Measurements from ENCODE around the gene CD4. TPM values are rescaled to one million over a fixed set of nuclear protein-coding genes. Genes with fewer than 3 reads are reported as not detected.

The CD4 gene
- total RNA-seq, 4 donors from 2014 or later: 1.8 to 12.9 (median 3.8) TPM

DNA sequence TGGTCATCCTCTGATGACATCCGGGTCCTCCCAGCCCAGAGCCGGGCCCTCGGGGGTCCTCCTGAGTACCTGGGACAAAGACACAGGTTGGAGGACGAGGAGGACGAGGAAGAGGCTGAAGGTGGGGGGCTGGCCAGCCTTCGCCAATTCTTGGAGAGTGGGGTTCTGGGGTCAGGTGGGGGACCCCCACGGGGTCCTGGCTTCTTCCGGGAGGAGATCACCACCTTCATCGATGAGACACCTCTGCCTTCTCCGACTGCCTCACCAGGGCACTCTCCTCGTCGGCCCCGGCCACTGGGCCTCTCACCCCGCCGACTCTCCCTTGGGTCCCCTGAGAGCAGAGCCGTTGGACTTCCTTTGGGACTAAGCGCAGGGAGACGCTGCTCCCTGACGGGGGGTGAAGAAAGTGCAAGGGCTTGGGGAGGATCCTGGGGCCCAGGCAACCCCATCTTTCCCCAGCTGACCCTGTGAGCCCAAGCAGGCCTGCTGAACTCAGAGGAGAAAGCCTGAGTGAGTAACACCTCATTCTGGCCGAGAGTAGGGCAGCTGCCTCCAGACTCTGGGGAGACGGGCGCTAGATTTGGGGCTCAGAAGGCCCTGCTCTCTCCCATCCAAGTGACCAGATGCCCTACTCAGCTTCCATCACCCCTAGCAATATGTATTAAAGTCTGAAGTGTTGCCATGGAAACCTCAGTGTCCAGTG lies 37.6 kb downstream of the CD4 start:
- Histone ChIP-seq H3K27me3 (peaks cover 30 to 72% (median 52%) of the 10 kb centered on the region in 3 donors), H3K36me3 (no peaks in the 10 kb centered on the region), H3K9me3 (no peaks in the 10 kb centered on the region), H3K4me3 (no peak overlapping the region), H3K27ac (peak overlapping the region; percentile 37 to 45 (median 38)), H3K4me1 (peaks cover 3 to 11% of the 10 kb centered on the region in 2 donors)
- intact Hi-C loops (cut with DNase I; ENCODE audit: low total_unique reads) (loop anchor here (2.0 to 5.0 kb wide), 3 partner anchors 48 to 90 kb away; partner anchors contain the start of gene MLF2), in situ Hi-C loops (cut with MboI; ENCODE audit: low sequenced_read_pairs in 4 of 4) (no loop called here)
- DNase-seq (no peak), ATAC-seq (no peak)
- no peak for TF ChIP-seq POLR2A (IDR thresholded peaks at IDR 0.05)

DNA sequence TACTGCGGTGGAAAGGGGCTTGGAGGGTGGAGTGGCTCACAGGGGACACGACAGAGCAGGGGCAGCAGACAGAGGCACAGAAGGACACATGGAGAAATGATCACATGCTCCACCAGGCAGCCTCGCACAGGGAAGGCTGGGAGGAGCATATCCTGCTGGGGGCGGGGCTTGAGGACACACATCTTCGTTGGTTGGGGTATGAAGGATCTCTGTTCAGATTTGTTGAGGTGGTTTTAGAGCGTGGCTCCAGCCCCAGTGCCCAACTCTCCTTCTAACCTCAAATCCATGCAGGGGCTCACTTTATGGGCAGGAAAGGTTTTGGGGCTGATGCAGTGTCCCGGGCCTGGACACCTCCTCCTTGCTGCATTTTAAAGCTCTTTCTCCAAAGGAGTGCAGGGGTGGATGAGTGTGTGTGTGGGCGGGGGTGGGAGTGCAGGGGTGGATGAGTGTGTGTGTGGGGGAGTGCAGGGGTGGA lies 38.1 kb downstream of the CD4 start:
- H3K9me3 ChIP-seq: no peaks in the 10 kb centered on the region
- TF ChIP-seq, protein P1, sequence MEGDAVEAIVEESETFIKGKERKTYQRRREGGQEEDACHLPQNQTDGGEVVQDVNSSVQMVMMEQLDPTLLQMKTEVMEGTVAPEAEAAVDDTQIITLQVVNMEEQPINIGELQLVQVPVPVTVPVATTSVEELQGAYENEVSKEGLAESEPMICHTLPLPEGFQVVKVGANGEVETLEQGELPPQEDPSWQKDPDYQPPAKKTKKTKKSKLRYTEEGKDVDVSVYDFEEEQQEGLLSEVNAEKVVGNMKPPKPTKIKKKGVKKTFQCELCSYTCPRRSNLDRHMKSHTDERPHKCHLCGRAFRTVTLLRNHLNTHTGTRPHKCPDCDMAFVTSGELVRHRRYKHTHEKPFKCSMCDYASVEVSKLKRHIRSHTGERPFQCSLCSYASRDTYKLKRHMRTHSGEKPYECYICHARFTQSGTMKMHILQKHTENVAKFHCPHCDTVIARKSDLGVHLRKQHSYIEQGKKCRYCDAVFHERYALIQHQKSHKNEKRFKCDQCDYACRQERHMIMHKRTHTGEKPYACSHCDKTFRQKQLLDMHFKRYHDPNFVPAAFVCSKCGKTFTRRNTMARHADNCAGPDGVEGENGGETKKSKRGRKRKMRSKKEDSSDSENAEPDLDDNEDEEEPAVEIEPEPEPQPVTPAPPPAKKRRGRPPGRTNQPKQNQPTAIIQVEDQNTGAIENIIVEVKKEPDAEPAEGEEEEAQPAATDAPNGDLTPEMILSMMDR (IDR thresholded peaks at IDR 0.05 in 4 of 5, conservative IDR thresholded peaks at IDR 0.05 in 1 of 5): no peak
- no peak for TF ChIP-seq POLR2A (IDR thresholded peaks at IDR 0.05)
- intact Hi-C loops (cut with DNase I; ENCODE audit: low total_unique reads): loop anchor here (2.0 to 5.0 kb wide), 3 partner anchors 49 to 90 kb away; partner anchors contain the start of gene MLF2
- peak; percentile 50 to 67 for DNase-seq
- peak overlapping the region; percentile 37 to 45 (median 38) for H3K27ac ChIP-seq
- no peaks in the 10 kb centered on the region for H3K36me3 ChIP-seq
- H3K4me1 ChIP-seq: peaks cover 3 to 11% of the 10 kb centered on the region in 2 donors
- peaks cover 26 to 66% (median 46%) of the 10 kb centered on the region in 3 donors for H3K27me3 ChIP-seq
- no peak overlapping the region for H3K4me3 ChIP-seq
- peak; percentile 47 to 54 for ATAC-seq
- in situ Hi-C loops (cut with MboI; ENCODE audit: low sequenced_read_pairs in 4 of 4): no loop called here

DNA sequence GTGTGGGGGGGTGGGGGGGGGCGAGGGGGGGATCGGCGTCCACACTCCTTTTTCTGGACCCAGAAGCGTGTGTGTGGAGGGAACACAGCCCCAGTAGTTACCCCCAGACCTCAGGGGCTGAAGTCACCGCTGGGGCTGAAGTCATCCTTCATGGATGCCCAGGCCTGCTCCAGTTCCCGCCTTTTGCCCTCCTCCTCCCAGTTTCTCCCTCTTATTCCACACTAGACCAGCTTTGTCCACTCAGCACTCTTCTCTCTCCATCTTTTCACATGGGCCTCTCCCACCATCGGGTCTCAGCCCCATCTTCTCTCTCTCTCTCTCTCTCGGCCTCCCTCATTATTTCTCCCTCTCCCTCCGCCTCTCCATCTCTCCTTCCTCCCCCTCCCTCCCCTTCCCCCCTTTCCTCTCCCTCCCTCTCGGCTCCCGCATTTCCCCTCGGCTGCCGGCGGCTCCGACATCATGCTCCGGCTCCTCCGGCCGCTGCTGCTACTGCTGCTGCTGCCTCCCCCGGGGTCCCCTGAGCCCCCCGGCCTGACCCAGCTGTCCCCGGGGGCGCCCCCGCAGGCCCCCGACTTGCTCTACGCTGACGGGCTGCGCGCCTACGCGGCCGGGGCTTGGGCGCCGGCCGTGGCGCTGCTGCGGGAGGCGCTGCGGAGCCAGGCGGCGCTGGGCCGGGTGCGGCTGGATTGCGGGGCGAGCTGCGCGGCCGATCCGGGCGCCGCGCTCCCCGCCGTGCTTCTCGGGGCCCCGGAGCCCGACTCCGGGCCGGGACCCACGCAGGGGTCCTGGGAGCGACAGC lies 38.9 kb downstream of the CD4 start, which contains the start of gene P3H3:
Gene P3H3 (plus strand): TSS at position 426 of the 799 bp plus-strand sequence. CDS start 34 bp downstream, at position 460.
- DNase-seq (no peak), ATAC-seq (peak in 1 of 2 donors; percentile 22)
- Histone ChIP-seq H3K4me3 (peak within 1 kb of the TSS; percentile 49 to 67 (median 64)), H3K27ac (peak within 1 kb of the TSS; percentile 45 to 54 (median 51)), H3K27me3 (peaks cover 22 to 61% (median 43%) of the 10 kb centered on the region in 3 donors), H3K9me3 (no peaks in the 10 kb centered on the region), H3K36me3 (no peaks in the 10 kb centered on the region), H3K4me1 (peaks cover 3 to 11% of the 10 kb centered on the region in 2 donors)
- TF ChIP-seq, protein P1 (IDR thresholded peaks at IDR 0.05 in 4 of 5, conservative IDR thresholded peaks at IDR 0.05 in 1 of 5): no peak
- no peak for TF ChIP-seq POLR2A (IDR thresholded peaks at IDR 0.05)
- intact Hi-C loops (cut with DNase I; ENCODE audit: low total_unique reads): loop anchor here (2.0 to 5.0 kb wide), 3 partner anchors 49 to 91 kb away; partner anchors contain the start of gene MLF2
- in situ Hi-C loops (cut with MboI; ENCODE audit: low sequenced_read_pairs in 4 of 4): no loop called here

DNA sequence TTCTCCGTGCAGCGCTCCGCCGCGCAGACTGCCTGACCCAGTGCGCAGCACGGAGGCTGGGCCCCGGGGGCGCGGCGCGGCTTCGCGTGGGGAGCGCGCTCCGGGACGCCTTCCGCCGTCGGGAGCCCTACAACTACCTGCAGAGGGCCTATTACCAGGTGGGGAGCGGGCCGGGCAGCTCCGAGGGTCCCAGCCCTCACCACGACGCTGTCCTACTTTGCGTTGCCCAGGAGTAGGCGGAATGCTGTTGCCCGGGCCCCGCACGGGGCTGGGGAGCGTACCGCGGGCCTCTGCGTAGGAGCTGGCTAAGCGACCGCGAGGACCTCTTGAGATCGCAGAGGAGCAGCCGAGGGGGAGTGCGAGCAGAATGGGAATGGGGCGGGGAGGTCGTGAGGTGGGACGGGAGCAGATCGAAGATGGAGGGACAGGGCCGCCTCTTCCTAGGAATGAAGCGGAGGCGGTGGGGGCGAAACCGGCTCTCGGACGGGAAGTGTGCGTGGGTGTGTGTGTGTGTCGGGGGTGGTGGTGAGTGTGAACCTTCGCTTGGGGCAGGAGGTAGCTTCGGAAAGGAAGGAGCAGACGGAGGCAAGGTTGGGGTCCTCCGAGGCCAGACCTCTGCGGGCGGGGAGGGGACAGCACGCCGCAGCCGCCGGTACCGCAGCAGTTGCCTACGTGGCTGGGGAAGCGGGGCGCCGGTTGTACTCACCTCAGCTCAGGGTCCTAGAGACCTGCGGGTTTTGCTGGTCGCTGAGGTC lies 39.6 kb downstream of the CD4 start:
- no peaks in the 10 kb centered on the region for H3K36me3 ChIP-seq
- in situ Hi-C loops (cut with MboI; ENCODE audit: low sequenced_read_pairs in 4 of 4): no loop called here
- intact Hi-C loops (cut with DNase I; ENCODE audit: low total_unique reads): loop anchor here (5.0 kb wide), 2 partner anchors 77 to 92 kb away; partner anchors contain the start of gene MLF2
- ATAC-seq: no peak
- peaks cover 3 to 11% of the 10 kb centered on the region in 2 donors for H3K4me1 ChIP-seq
- H3K27me3 ChIP-seq: peaks cover 18 to 53% (median 36%) of the 10 kb centered on the region in 3 donors
- peak overlapping the region; percentile 28 to 54 (median 51) for H3K27ac ChIP-seq
- TF ChIP-seq, protein P1 (IDR thresholded peaks at IDR 0.05 in 4 of 5, conservative IDR thresholded peaks at IDR 0.05 in 1 of 5): no peak
- TF ChIP-seq POLR2A (IDR thresholded peaks at IDR 0.05): no peak
- H3K4me3 ChIP-seq: peak overlapping the region; percentile 49 to 67 (median 64)
- no peak for DNase-seq
- no peaks in the 10 kb centered on the region for H3K9me3 ChIP-seq
